BJ (cell line): ENCODE measurements around the gene FARP1. TPM values are rescaled to one million over a fixed set of nuclear protein-coding genes. Genes with fewer than 3 reads are reported as not detected.
A peak's percentile ranks its signal among the peaks of the same experiment; 100 is the strongest.

Experiments
- CTCF ChIA-PET: fragments of 350-600 bp; formaldehyde crosslinking; extraction: SDS; loops from one replicate; lab custom pipeline; 2021; ENCODE audit warnings: antibody characterized with exemption, inconsistent platforms; lab: Yijun Ruan, JAX
- POLR2A ChIA-PET: fragments of 300-600 bp; sonication (Branson Sonifier 250); formaldehyde crosslinking; extraction: SDS; loops from one replicate; lab custom pipeline; 2021; ENCODE audit warnings: antibody characterized with exemption; lab: Charles Lee
- DNase-seq: peaks from one replicate; pipeline ENCODE4 v3.0.0-alpha.2; 2011; ENCODE audit warnings: low read depth
- H3K27me3 ChIP-seq: 2 replicates; pipeline ENCODE4 v1.6.0; 2011; ENCODE audit warnings: low read length; ENCODE audit not compliant: control insufficient read depth, insufficient read depth
- H3K36me3 ChIP-seq: 2 replicates; pipeline ENCODE4 v1.5.1; 2011; ENCODE audit warnings: low read length; ENCODE audit not compliant: control insufficient read depth, insufficient read depth
- H3K4me3 ChIP-seq: 2 replicates; pipeline ENCODE4 v1.5.1; 2011; ENCODE audit warnings: low read depth, mild to moderate bottlenecking, control low read depth, low read length
- polyA plus RNA-seq: library from polyadenylated mRNA; depleted of rRNA; stranded (reverse); fragments of >200 nt; gene quantifications from 2 replicates; pipeline ENCODE4 v1.2.3, GENCODE V29; 2011
- TF ChIP-seq, protein P1 (sequence below): IDR thresholded peaks from 2 replicates; pipeline ENCODE4 v1.5.1; 2011; ENCODE audit warnings: low read depth, mild to moderate bottlenecking, control low read depth, inconsistent platforms, low read length, moderate library complexity; ENCODE audit not compliant: insufficient read depth

The FARP1 gene
- polyA plus RNA-seq, 1 experiment: 64.0 TPM

DNA sequence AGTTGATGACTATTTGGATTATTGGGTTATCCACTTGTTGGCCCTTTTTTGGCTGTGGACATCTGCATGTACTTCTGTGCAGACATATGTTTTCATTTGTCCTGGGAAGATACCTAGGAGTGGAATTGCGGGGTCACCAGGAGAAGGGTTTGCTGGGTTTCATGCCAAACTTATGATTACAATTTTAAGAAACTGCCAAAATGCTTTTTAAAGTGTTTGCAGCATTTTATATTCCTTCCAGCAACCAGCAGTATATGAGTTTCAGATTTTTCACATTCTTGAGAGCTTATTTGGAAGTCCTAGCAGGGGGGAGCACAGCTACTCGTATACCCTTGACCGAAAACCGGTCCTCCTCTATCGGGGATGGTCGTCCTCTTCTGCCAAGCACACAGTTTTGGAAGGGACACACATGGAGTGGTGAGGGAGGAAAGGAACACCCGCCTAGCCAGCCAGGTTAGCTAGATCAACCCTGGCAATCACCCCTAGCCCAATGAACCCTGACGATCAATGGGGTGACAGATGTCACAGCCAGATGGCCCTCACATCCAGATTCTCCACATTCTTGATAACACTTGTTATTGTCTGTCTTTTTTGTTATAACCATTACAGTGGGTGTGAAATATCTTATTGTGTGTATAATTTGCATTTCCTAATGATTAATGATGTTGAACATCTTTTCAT, 60.9 kb downstream of the FARP1 start:
- DNase-seq: peak; percentile 90
- POLR2A ChIA-PET: interaction anchor here (0.6 kb wide), 2 partner anchors 39 to 1917 kb away, joined by 4 to 5 read pairs; no protein-coding TSS in a partner anchor
- no peaks in the 10 kb centered on the region for H3K27me3 ChIP-seq
- CTCF ChIA-PET: interaction anchor here (1.7 to 2.6 kb wide), 2 partner anchors 13 to 170 kb away, joined by 4 to 7 read pairs; no protein-coding TSS in a partner anchor
- H3K4me3 ChIP-seq: no peak overlapping the region
- TF ChIP-seq, protein P1, sequence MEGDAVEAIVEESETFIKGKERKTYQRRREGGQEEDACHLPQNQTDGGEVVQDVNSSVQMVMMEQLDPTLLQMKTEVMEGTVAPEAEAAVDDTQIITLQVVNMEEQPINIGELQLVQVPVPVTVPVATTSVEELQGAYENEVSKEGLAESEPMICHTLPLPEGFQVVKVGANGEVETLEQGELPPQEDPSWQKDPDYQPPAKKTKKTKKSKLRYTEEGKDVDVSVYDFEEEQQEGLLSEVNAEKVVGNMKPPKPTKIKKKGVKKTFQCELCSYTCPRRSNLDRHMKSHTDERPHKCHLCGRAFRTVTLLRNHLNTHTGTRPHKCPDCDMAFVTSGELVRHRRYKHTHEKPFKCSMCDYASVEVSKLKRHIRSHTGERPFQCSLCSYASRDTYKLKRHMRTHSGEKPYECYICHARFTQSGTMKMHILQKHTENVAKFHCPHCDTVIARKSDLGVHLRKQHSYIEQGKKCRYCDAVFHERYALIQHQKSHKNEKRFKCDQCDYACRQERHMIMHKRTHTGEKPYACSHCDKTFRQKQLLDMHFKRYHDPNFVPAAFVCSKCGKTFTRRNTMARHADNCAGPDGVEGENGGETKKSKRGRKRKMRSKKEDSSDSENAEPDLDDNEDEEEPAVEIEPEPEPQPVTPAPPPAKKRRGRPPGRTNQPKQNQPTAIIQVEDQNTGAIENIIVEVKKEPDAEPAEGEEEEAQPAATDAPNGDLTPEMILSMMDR: no peak
- H3K36me3 ChIP-seq: peaks cover 6% of the 10 kb centered on the region

GRCh38 chr13:98204546-98204945, 61.7 kb downstream of the FARP1 start:
- TF ChIP-seq, protein P1: no peak
- Histone ChIP-seq H3K36me3 (peaks cover 6% of the 10 kb centered on the region), H3K27me3 (no peaks in the 10 kb centered on the region), H3K4me3 (no peak overlapping the region)
- ChIA-PET POLR2A (interaction anchor here (0.6 kb wide), 1 partner anchor 32 kb away, joined by 3 read pairs; no protein-coding TSS in a partner anchor), CTCF (interaction anchor here (0.7 to 2.6 kb wide), 3 partner anchors 14 to 171 kb away, joined by 3 to 7 read pairs (median 4); no protein-coding TSS in a partner anchor)
- DNase-seq: no peak

GRCh38 chr13:98206946-98207345, 64.1 kb downstream of the FARP1 start:
- no peak overlapping the region for H3K4me3 ChIP-seq
- DNase-seq: peak; percentile 99
- ChIA-PET CTCF (interaction anchor here (0.6 to 1.1 kb wide), 2 partner anchors 62 to 106 kb away, joined by 3 read pairs; no protein-coding TSS in a partner anchor), POLR2A (no interaction called here)
- TF ChIP-seq, protein P1: no peak
- H3K27me3 ChIP-seq: no peaks in the 10 kb centered on the region
- 0 out of 2 replicates have a peak, but pooled peaks cover 3% of the 10 kb centered on the region for H3K36me3 ChIP-seq

DNA sequence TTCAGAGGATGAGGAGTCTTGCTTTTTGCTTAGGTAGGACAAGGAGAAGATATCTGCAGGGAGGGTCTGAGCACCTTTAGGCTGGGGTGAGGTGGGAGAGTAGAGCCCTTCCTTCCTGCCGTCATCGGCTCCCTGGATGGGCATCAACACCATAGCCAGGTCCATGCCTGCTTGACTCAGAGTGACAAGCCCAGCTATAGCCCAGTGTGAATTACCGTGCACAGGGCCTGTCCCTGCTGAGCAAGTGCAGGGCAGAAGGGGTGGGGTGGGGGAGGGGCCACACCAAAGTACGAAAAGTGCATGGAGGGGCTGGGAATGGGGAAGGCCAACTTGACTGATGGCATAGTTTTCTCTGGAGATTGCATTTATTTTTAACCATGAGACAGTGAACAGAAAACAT, 64.5 kb downstream of the FARP1 start:
- DNase-seq: no peak
- POLR2A ChIA-PET: no interaction called here
- TF ChIP-seq, protein P1: no peak
- H3K36me3 ChIP-seq: no peaks in the 10 kb centered on the region
- H3K27me3 ChIP-seq: no peaks in the 10 kb centered on the region
- CTCF ChIA-PET: interaction anchor here (1.1 kb wide), 1 partner anchor 62 kb away, joined by 3 read pairs; no protein-coding TSS in a partner anchor
- no peak overlapping the region for H3K4me3 ChIP-seq

DNA sequence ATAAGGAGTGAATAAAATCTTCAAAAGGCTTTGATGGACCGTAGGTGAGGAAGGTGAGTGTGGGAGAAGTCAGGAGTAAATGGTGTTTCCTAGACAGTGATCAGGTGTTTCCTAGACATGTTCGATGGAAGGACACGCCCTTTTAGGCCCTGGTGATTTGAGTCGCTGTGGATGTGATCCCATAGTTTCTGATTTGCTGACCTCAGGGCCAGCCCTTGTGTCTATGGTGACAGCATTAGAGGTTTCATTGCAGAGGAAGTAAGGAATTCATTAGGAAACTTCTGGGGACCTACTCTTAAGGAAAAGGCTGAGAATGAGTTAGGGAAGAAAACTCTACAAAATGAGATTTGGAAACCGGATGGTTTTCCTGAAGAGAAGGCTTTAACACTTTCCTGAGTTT, 65.7 kb downstream of the FARP1 start:
- ChIA-PET CTCF (interaction anchor here (1.1 kb wide), 1 partner anchor 13 kb away, joined by 5 read pairs; no protein-coding TSS in a partner anchor), POLR2A (no interaction called here)
- H3K36me3 ChIP-seq: peaks cover 2% of the 10 kb centered on the region; the same call in 1 of the 2 replicates
- no peak for DNase-seq
- TF ChIP-seq, protein P1: no peak
- no peak overlapping the region for H3K4me3 ChIP-seq
- H3K27me3 ChIP-seq: no peaks in the 10 kb centered on the region
